GM23338 (cell line): Measurements from ENCODE around the gene GPR61. TPM values are rescaled to one million over a fixed set of nuclear protein-coding genes. Genes with fewer than 3 reads are reported as not detected.

Experiments
- ATAC-seq: fragments of 200-7000 bp; cut with Tn5 transposase; 3 replicates; pipeline ENCODE4 v1.9.1; 2020
- DNase-seq: peaks from one replicate; pipeline ENCODE4 v3.0.0-alpha.2; 2015; ENCODE audit warnings: low spot score
- H2AFZ ChIP-seq: fragments of 200-600 bp; sonication (generic); 2 replicates; pipeline ENCODE4 v1.8.0; 2016; ENCODE audit warnings: antibody characterized with exemption, mild to moderate bottlenecking, moderate library complexity
- H3F3A ChIP-seq: fragments of 200-600 bp; sonication (generic); replicated peaks from 2 replicates; pipeline ENCODE4 v1.8.0; 2017; ENCODE audit warnings: antibody characterized with exemption, mixed run types, low read depth
- H3K27ac ChIP-seq: fragments of 200-600 bp; sonication (generic); 2 replicates; pipeline ENCODE4 v1.6.1; 2016; ENCODE audit warnings: low read depth
- H3K27me3 ChIP-seq: fragments of 200-600 bp; sonication (generic); 2 replicates; pipeline ENCODE4 v1.8.0; 2016; ENCODE audit warnings: mild to moderate bottlenecking, mixed run types, moderate library complexity; ENCODE audit not compliant: insufficient read depth
- H3K36me3 ChIP-seq: fragments of 200-600 bp; sonication (generic); 2 replicates; pipeline ENCODE4 v1.8.0; 2016; ENCODE audit warnings: mild to moderate bottlenecking; ENCODE audit not compliant: insufficient read depth
- H3K4me1 ChIP-seq: fragments of 200-600 bp; sonication (generic); 2 replicates; pipeline ENCODE4 v1.8.0; 2016; ENCODE audit warnings: mild to moderate bottlenecking, moderate library complexity; ENCODE audit not compliant: insufficient read depth
- H3K4me2 ChIP-seq: fragments of 200-600 bp; sonication (generic); 2 replicates; pipeline ENCODE4 v1.7.1; 2017; ENCODE audit warnings: mixed run types
- H3K4me3 ChIP-seq: fragments of 200-600 bp; sonication (generic); 2 replicates; pipeline ENCODE4 v1.6.1; 2016; ENCODE audit warnings: mixed run types
- H3K79me2 ChIP-seq: fragments of 200-600 bp; sonication (generic); replicated peaks from 2 replicates; pipeline ENCODE4 v1.8.0; 2017; ENCODE audit warnings: mild to moderate bottlenecking; ENCODE audit not compliant: insufficient read depth
- H3K9me2 ChIP-seq: fragments of 200-600 bp; sonication (generic); 2 replicates; pipeline ENCODE4 v1.8.0; 2017; ENCODE audit not compliant: insufficient read depth
- H4K20me1 ChIP-seq: fragments of 200-600 bp; sonication (generic); replicated peaks from 2 replicates; pipeline ENCODE4 v1.8.0; 2017; ENCODE audit warnings: mild to moderate bottlenecking; ENCODE audit not compliant: insufficient read depth
- H3K27ac Mint-ChIP-seq: 2 replicates; pipeline ENCODE4 v1.8.0; 2020; ENCODE audit warnings: inconsistent platforms, mild to moderate bottlenecking, moderate library complexity, mixed read lengths
- H3K27me3 Mint-ChIP-seq: 3 replicates; pipeline ENCODE4 v1.8.0; 2022; ENCODE audit warnings: low read depth, mild to moderate bottlenecking, moderate library complexity, mixed read lengths, inconsistent platforms; ENCODE audit not compliant: insufficient read depth, poor library complexity
- H3K36me3 Mint-ChIP-seq: 3 replicates; pipeline ENCODE4 v1.8.0; 2021; ENCODE audit warnings: low read depth, mild to moderate bottlenecking, inconsistent platforms, moderate library complexity, mixed read lengths
- H3K4me1 Mint-ChIP-seq: 3 replicates; pipeline ENCODE4 v1.8.0; 2020; ENCODE audit warnings: mild to moderate bottlenecking, inconsistent platforms, mixed read lengths
- H3K4me3 Mint-ChIP-seq: 3 replicates; pipeline ENCODE4 v1.8.0; 2021; ENCODE audit warnings: moderate library complexity, mild to moderate bottlenecking, inconsistent platforms, mixed read lengths
- H3K9me3 Mint-ChIP-seq: 3 replicates; pipeline ENCODE4 v1.8.0; 2020; ENCODE audit warnings: moderate library complexity, mild to moderate bottlenecking, inconsistent platforms, mixed read lengths
- CREB1 ChIP-seq: fragments of 250-450 bp; sonication (Bioruptor Pico); IDR thresholded peaks from 2 replicates; pipeline ENCODE4 v1.5.0; 2020; ENCODE audit warnings: low read depth, mild to moderate bottlenecking, moderate library complexity
- EZH2 ChIP-seq: fragments of 200-600 bp; sonication (generic); IDR thresholded peaks from one replicate; pipeline ENCODE4 v1.8.0; 2017; ENCODE audit warnings: antibody characterized with exemption, mild to moderate bottlenecking, low read depth; ENCODE audit not compliant: unreplicated experiment
- EZH2phosphoT487 ChIP-seq: fragments of 200-600 bp; sonication (generic); IDR thresholded peaks from one replicate; pipeline ENCODE4 v1.8.1; 2018; ENCODE audit warnings: antibody characterized with exemption; ENCODE audit not compliant: unreplicated experiment
- JUNB ChIP-seq: IDR thresholded peaks from one replicate; pipeline ENCODE4 v1.6.1; 2016; ENCODE audit warnings: antibody characterized with exemption; ENCODE audit not compliant: unreplicated experiment
- NANOG ChIP-seq: IDR thresholded peaks from 2 replicates; pipeline ENCODE4 v1.6.1; 2016; ENCODE audit warnings: antibody characterized with exemption, borderline replicate concordance
- POLR2AphosphoS5 ChIP-seq: IDR thresholded peaks from 2 replicates; pipeline ENCODE4 v1.6.1; 2016; ENCODE audit warnings: antibody characterized with exemption, low read depth
- STAT1 ChIP-seq: IDR thresholded peaks from one replicate; pipeline ENCODE4 v1.6.1; 2016; ENCODE audit warnings: antibody characterized with exemption; ENCODE audit not compliant: unreplicated experiment
- ZNF331 ChIP-seq: fragments of 250-450 bp; sonication (Bioruptor Pico); IDR thresholded peaks from 2 replicates; pipeline ENCODE4 v1.5.0; 2020; ENCODE audit warnings: low read depth, mild to moderate bottlenecking, moderate library complexity
- polyA plus RNA-seq: library from polyadenylated mRNA; unstranded; fragments of >200 nt; fragmentation: Nextera tagmentation; extraction: Ambion mirVana; gene quantifications from 2 replicates; pipeline ENCODE4 v1.2.1, GENCODE V29; 2016
- total RNA-seq: library from RNA; depleted of rRNA; stranded (reverse); fragments of >200 nt; shearing (Covaris generic); gene quantifications from 2 replicates; pipeline ENCODE4 v1.2.3, GENCODE V29; 2014
- TF ChIP-seq, protein P1 (sequence below): IDR thresholded peaks from one replicate; pipeline ENCODE4 v1.6.1; 2018; ENCODE audit warnings: antibody characterized with exemption; ENCODE audit not compliant: unreplicated experiment
- TF ChIP-seq, protein P2 (sequence below), 2 experiments: fragments of 200-600 bp in 1 of 2; sonication (generic) in 1 of 2; conservative IDR thresholded peaks; 2 replicates each; pipeline versions ENCODE4 v1.5.1 to v1.6.1; 2016 to 2017; ENCODE audit warnings: antibody characterized with exemption in 2 of 2, low read depth in 2 of 2, mild to moderate bottlenecking in 2 of 2, moderate library complexity in 1 of 2
- TF ChIP-seq, protein P3 (sequence below): IDR thresholded peaks from 2 replicates; pipeline ENCODE4 v1.6.1; 2016; ENCODE audit warnings: antibody characterized with exemption

The GPR61 gene
- total and polyA plus RNA-seq, 2 experiments from 2014 or later: 0.13 TPM; not detected in 1

DNA sequence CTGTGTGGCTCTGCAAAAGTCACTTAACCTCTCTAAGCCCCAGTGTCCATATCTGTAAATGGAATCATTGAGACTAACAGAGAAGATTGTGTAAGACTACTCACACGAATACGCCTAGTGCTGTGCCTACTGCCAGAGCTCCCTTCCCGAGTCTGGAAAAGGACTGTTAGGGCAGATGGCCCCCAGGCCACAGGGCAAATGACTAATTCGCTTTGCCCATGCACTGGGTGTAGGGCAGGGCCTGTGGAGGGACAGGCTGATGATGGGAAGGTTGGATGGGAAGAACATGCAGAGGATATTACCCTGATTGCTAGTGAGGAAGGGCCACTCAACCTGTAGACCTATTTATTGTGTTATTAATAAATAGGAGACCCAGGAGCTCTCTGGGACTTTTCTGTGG lies 4.2 kb upstream of the GPR61 start (continued):
- TF ChIP-seq EZH2phosphoT487 (no peak), CREB1 (CRISPR knock-in tag) (no peak), EZH2 (no peak), JUNB (no peak), STAT1 (no peak), ZNF331 (CRISPR knock-in tag) (no peak), NANOG (no peak)
- TF ChIP-seq, protein P1, sequence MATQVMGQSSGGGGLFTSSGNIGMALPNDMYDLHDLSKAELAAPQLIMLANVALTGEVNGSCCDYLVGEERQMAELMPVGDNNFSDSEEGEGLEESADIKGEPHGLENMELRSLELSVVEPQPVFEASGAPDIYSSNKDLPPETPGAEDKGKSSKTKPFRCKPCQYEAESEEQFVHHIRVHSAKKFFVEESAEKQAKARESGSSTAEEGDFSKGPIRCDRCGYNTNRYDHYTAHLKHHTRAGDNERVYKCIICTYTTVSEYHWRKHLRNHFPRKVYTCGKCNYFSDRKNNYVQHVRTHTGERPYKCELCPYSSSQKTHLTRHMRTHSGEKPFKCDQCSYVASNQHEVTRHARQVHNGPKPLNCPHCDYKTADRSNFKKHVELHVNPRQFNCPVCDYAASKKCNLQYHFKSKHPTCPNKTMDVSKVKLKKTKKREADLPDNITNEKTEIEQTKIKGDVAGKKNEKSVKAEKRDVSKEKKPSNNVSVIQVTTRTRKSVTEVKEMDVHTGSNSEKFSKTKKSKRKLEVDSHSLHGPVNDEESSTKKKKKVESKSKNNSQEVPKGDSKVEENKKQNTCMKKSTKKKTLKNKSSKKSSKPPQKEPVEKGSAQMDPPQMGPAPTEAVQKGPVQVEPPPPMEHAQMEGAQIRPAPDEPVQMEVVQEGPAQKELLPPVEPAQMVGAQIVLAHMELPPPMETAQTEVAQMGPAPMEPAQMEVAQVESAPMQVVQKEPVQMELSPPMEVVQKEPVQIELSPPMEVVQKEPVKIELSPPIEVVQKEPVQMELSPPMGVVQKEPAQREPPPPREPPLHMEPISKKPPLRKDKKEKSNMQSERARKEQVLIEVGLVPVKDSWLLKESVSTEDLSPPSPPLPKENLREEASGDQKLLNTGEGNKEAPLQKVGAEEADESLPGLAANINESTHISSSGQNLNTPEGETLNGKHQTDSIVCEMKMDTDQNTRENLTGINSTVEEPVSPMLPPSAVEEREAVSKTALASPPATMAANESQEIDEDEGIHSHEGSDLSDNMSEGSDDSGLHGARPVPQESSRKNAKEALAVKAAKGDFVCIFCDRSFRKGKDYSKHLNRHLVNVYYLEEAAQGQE: no peak

DNA sequence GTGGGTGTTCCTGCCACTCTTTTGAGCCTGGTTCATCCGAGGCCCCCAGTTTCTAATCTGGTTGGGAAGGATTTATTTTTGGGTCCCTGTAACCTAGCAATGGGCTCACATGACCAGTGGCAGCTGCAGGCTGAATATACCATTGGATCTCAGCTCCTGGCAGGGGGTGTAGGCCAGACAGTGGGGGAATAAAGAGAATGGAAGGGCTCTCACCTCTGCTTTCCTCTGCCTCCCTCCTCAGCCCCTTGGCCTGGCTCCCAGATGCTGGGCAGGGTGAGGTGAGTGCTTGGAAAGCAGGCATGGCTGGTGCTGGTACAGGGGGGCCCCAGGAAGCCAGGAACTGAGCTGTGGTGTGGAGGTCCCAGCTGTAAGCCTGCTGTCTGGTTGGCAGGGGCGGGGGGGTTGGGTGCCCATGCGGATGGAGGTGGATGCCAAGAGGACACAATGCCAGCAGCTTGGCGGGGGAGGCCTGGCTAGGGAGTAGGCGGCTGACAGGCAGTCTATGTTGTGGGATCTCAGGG lies 3.6 kb upstream of the GPR61 start:
- Histone ChIP-seq H3F3A (no peaks in the 10 kb centered on the region), H3K4me2 (no peak overlapping the region), H4K20me1 (no peaks in the 10 kb centered on the region), H3K27me3 (no peaks in the 10 kb centered on the region), H3K9me2 (no peaks in the 10 kb centered on the region), H3K4me3 (no peak overlapping the region), H3K36me3 (no peaks in the 10 kb centered on the region), H3K79me2 (no peaks in the 10 kb centered on the region), H3K27ac (no peak overlapping the region), H3K4me1 (peaks cover 4% of the 10 kb centered on the region; the same call in 1 of the 2 replicates), H2AFZ (no peak overlapping the region)
- Mint-ChIP-seq H3K4me3 (no peak overlapping the region), H3K9me3 (no peaks in the 10 kb centered on the region), H3K27ac (no peak overlapping the region), H3K27me3 (peaks cover 7% of the 10 kb centered on the region), H3K36me3 (no peaks in the 10 kb centered on the region), H3K4me1 (peaks cover 7% of the 10 kb centered on the region)
- ATAC-seq: no peak
- DNase-seq: no peak
- no peak for TF ChIP-seq POLR2AphosphoS5
- TF ChIP-seq, protein P2, sequence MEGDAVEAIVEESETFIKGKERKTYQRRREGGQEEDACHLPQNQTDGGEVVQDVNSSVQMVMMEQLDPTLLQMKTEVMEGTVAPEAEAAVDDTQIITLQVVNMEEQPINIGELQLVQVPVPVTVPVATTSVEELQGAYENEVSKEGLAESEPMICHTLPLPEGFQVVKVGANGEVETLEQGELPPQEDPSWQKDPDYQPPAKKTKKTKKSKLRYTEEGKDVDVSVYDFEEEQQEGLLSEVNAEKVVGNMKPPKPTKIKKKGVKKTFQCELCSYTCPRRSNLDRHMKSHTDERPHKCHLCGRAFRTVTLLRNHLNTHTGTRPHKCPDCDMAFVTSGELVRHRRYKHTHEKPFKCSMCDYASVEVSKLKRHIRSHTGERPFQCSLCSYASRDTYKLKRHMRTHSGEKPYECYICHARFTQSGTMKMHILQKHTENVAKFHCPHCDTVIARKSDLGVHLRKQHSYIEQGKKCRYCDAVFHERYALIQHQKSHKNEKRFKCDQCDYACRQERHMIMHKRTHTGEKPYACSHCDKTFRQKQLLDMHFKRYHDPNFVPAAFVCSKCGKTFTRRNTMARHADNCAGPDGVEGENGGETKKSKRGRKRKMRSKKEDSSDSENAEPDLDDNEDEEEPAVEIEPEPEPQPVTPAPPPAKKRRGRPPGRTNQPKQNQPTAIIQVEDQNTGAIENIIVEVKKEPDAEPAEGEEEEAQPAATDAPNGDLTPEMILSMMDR (conservative IDR thresholded peaks at IDR 0.05; ENCODE audit: low read depth in 2 of 2): no peak
- TF ChIP-seq, protein P1: no peak
- TF ChIP-seq CREB1 (CRISPR knock-in tag): no peak
- TF ChIP-seq JUNB: no peak
- TF ChIP-seq STAT1: no peak
- TF ChIP-seq ZNF331 (CRISPR knock-in tag): no peak
- TF ChIP-seq, protein P3, sequence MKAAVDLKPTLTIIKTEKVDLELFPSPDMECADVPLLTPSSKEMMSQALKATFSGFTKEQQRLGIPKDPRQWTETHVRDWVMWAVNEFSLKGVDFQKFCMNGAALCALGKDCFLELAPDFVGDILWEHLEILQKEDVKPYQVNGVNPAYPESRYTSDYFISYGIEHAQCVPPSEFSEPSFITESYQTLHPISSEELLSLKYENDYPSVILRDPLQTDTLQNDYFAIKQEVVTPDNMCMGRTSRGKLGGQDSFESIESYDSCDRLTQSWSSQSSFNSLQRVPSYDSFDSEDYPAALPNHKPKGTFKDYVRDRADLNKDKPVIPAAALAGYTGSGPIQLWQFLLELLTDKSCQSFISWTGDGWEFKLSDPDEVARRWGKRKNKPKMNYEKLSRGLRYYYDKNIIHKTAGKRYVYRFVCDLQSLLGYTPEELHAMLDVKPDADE: no peak
- TF ChIP-seq EZH2phosphoT487: no peak
